ENCODE measurements around the gene NUDT3.
A peak's percentile ranks its signal among the peaks of the same experiment; 100 is the strongest.

The NUDT3 gene

GRCh38 chr6:34339432-34339831, 53.0 kb downstream of the NUDT3 start:
- DNase-seq (ENCODE audit: low read depth), result no peak
- H3K4me3 ChIP-seq (ENCODE audit: low read length), result no peak overlapping the region
- TF ChIP-seq CTCF (conservative IDR thresholded peaks at IDR 0.05; ENCODE audit: low read length), result no peak

GRCh38 chr6:34338811-34339210, 53.7 kb downstream of the NUDT3 start:
- peak; percentile 54 for DNase-seq (ENCODE audit: low read depth)
- no peak overlapping the region for H3K4me3 ChIP-seq (ENCODE audit: low read length)
- no peak for TF ChIP-seq CTCF (conservative IDR thresholded peaks at IDR 0.05; ENCODE audit: low read length)

GRCh38 chr6:34338377-34338776, 54.1 kb downstream of the NUDT3 start:
- DNase-seq (ENCODE audit: low read depth), result no peak

GRCh38 chr6:34334796-34335416, 57.6 kb downstream of the NUDT3 start:
- TF ChIP-seq CTCF (conservative IDR thresholded peaks at IDR 0.05; ENCODE audit: low read length), result no peak
- no peak overlapping the region for H3K4me3 ChIP-seq (ENCODE audit: low read length)
- DNase-seq (ENCODE audit: low read depth), result peak; percentile 21

More at GRCh38 chr6:34338377-34338776, 54.1 kb downstream of the NUDT3 start:
- H3K4me3 ChIP-seq (ENCODE audit: low read length), result no peak overlapping the region
- TF ChIP-seq CTCF (conservative IDR thresholded peaks at IDR 0.05; ENCODE audit: low read length), result no peak

- no peak overlapping the region for H3K4me3 ChIP-seq (ENCODE audit: low read length)
- TF ChIP-seq CTCF (conservative IDR thresholded peaks at IDR 0.05; ENCODE audit: low read length), result no peak
- no peak for DNase-seq (ENCODE audit: low read depth)
Observed at GRCh38 chr6:34333858-34334257, 58.6 kb downstream of the NUDT3 start.

- TF ChIP-seq CTCF (conservative IDR thresholded peaks at IDR 0.05; ENCODE audit: low read length), result no peak
- H3K4me3 ChIP-seq (ENCODE audit: low read length), result no peak overlapping the region
- DNase-seq (ENCODE audit: low read depth), result no peak
Observed at GRCh38 chr6:34332251-34333198, 59.9 kb downstream of the NUDT3 start.
